HG03108 (cell line): ENCODE data around the gene CADM1.

Experiments used
- ATAC-seq: cut with Tn5 transposase; IDR thresholded peaks from one replicate; pipeline ENCODE4 v1.9.1; 2021; ENCODE audit warnings: moderate library complexity; ENCODE audit not compliant: unreplicated experiment

Gene CADM1

DNA sequence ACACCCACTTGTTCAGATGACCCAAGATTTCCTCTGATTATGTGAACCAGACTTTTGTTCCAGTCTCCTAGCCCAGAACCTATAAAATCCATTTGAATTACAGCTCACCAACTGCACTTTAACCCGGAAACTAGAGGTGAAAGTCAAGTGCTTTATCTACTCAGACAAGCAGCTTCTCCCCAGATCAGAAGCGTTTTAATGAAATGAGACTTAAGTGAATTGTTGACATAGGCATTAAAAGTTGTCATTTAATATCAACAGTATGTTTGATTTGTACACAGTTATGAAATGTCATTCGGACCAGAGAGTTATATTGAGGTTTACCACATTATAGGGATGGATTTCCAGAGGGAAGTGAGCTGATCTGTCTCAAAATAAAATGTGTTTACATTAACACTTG lies 52.0 kb downstream of the CADM1 start:
- ATAC-seq, result no peak

GRCh38 chr11:115450519-115450918 lies 53.7 kb downstream of the CADM1 start:
- no peak for ATAC-seq

- no peak for ATAC-seq
Measured at GRCh38 chr11:115447273-115447864, 56.8 kb downstream of the CADM1 start.

- ATAC-seq, result no peak
Measured at GRCh38 chr11:115446214-115446613, 58.0 kb downstream of the CADM1 start.

DNA sequence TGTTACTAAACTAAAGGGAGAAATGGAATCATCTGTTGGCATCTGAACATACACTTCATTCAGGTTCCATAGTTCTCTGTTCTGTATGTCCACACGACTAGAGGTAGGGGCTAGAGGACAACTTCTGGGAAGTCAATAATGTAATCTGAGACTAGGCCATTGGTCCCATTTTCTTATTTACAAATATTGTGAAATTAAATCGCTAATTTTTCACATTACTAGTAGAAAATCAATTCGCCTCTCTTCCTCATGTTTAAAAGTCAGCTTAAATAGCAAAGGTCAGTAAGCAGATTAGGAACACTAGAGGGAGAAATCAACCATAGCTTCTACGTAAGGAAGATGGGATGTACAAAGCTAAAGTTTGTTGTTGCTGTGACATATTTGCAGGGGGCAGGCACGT lies 59.7 kb downstream of the CADM1 start:
- no peak for ATAC-seq

- no peak for ATAC-seq
Measured at GRCh38 chr11:115439969-115440540, 64.2 kb downstream of the CADM1 start.

DNA sequence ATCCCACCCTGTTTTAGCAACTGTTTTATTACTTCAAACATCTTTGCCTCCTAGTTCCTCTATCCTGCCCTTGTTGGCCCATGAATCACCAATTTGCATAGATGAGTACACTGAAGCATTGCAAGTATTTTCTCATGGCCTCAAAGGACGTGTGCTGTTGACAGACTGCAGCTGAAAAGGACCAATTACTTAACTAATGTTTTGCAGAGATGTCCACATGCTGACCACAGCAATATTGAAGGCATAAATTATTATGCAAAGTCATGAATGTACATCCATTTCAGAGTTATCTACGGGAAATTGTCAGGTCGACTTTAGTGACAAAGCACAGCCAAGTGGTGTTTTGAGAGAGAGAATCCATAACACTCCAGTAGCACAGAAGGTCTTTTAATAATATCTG lies 64.8 kb downstream of the CADM1 start:
- no peak for ATAC-seq

- no peak for ATAC-seq
Measured at GRCh38 chr11:115437902-115438575, 66.2 kb downstream of the CADM1 start.

DNA sequence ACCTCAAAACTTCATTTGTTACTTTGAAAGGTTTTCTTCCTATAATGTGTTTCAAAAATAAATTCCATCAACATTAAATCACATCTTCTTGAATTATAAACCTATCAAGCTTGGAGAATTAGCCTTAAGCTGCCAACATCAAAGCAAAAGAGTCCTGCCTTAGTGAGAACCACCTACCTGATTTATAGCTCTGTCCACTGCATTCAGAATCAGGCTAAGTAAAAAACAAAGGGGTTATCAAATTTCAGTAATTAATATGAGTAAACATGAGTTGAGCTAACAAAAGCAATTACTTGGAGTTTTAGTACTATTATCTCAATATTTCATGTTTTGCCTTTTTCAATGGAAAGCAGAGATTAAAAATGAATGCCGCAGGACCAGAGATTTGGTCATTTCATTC lies 73.9 kb downstream of the CADM1 start:
- no peak for ATAC-seq

- ATAC-seq, result no peak
Measured at GRCh38 chr11:115428306-115428705, 75.9 kb downstream of the CADM1 start.

DNA sequence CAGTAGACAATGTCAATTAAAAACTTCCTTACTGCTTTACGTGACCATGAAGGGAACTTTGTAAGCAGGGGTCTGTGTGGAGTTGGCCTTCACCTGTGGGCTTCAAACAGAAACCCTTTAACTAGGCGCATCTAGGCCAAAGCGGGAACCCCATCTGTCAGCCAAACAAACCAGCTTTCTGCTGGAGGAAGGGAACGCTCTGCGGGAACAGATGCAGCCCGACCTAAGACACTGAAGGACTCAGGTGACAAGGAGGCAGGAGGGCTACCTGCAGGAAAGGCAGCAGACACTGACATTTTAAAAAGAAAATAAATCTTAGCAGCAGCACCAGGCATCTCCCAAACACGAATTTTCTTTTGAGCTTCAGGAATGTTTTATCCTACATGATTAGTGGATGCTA lies 78.4 kb downstream of the CADM1 start:
- no peak for ATAC-seq

- ATAC-seq, result no peak
Measured at GRCh38 chr11:115425250-115425649, 79.0 kb downstream of the CADM1 start.

DNA sequence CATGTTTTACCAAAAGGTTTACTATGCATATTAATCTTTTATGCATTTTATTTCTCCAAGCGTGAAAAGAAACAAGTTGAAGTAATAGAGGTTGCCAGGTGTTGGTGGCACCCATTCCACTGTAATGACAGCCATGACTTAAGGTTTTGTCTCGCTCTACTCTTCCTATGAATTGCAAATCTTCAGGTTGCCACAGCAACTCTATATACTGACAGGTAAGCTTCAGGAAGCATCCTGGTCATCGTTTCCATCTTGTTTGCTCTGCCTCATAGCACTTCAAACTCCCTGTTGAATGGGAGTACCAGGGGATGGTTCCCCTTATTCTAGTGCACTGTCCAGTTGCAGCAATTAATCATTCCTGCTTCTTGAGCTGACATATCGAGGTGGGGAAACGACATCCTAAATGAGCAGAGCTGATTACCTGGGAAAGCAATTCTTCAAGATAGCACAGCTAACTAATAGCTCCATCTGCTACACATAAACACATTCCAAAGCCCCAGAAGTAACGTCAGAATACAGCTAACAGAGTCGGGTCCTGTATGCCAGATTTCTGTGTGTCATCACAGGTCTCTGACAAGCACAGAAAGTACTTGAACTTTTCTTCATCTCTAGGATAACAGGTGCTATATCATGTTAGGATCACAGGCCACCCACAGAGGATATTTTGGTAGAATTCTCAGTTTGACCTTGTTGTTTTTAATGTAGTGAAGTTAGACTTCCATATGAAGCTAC lies 80.3 kb downstream of the CADM1 start:
- ATAC-seq, result no peak

DNA sequence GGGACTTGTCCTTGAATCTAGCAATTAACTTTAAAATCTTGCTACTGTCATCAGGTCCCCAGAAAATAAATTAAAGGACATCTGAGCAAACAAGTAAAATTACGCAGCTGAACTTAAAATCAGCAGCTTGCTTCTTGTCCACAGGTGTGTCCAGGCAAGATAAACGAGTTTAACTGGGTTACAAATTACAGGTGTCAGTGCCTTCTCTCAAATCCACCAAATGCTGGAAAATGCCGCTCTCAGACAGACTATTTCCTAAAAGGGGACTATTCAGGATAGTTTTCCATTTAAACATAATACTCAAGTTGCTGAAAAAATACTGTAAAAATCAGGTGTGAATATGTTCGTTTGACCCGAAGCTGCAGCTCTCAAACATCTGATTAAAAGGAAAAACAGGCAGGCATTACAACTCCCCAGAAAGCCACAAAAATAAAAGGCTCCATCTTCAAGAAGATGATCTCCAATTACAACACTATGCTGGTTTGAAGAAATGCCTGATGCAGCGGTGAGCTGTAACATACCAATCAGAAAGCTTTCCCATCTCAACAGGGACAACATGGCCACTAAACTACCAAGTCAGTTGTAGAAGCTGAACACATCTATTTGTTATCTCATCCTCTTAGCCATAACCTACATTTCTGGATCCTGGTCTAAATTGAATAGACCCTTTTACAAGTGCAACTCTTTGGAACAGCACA lies 82.1 kb downstream of the CADM1 start:
- ATAC-seq, result no peak

GRCh38 chr11:115421352-115421991 lies 82.7 kb downstream of the CADM1 start:
- no peak for ATAC-seq

GRCh38 chr11:115420505-115420904 lies 83.7 kb downstream of the CADM1 start:
- no peak for ATAC-seq

DNA sequence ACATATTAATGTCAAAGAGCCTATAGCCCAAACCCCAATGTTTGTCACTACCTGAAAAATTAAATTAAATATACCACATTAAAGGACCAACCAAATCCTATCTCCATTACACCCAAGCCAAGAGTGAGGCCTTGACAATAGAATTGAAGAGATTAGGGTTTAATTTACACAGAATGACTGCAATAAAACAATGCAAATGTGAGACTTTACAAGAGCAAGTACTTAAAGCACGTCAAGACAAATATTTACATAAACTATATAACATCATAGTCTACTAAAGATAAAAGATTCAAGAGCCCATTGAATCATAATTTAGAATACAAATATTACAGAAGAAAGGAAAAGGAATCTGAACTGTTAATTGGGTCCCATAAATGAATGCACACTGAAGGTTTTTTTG lies 85.6 kb downstream of the CADM1 start:
- ATAC-seq, result no peak

DNA sequence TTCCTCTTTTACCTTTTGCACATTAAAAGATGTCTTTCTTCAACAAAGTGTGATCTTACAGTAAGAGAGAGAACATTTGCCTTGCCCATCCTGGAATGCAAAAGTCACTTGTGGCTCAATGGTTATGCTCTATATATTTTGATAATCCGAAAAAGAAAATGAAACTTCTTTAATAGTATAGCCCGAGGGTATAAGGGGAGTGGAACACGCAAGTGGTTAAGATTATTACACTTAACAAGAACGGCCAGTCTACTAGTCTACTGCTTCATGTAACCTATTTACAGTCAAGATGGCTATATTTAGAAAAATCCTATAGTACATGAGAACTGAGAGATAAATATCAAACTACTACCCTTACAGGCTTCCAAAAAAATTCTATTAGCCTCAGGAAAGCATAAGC lies 86.1 kb downstream of the CADM1 start:
- no peak for ATAC-seq

DNA sequence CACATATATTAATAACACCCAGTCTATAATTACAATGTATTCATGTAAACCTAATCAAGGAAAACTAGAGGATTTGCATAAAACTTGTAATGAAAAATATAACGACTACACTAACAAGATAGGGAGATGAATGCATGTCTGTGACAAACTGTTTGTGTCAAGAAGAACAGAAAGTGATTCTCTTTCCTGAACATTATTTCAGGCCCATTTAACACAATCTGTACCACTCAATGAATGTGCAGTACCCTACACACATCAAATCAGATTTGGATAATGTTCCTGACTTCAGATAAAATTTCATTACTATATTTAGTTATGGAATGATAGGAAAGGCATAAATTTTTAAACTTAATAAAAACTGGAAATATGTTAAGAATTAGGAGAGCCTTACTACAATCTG lies 93.1 kb downstream of the CADM1 start:
- no peak for ATAC-seq

- ATAC-seq, result no peak
Measured at GRCh38 chr11:115409691-115410220, 94.5 kb downstream of the CADM1 start.
